Brain microvascular endothelial cell (primary cell): ENCODE measurements around the gene SYNGR1.
"Not testable (repeated sequence)": the region's sequence is repeated elsewhere in the genome, so short reads cannot be mapped to it uniquely, and the experiment has no call there.

Experiments
- DNase-seq: peaks from one replicate; pipeline ENCODE4 v3.0.0-alpha.2; 2020
- H3K27ac ChIP-seq: fragments of 250-450 bp; sonication (Bioruptor Pico); 2 replicates; pipeline ENCODE4 v1.5.1; 2020; ENCODE audit warnings: mild to moderate bottlenecking, moderate library complexity
- H3K27me3 ChIP-seq: fragments of 250-450 bp; sonication (Bioruptor Pico); replicated peaks from 2 replicates; pipeline ENCODE4 v1.5.1; 2020; ENCODE audit warnings: mild to moderate bottlenecking
- H3K36me3 ChIP-seq: fragments of 250-450 bp; sonication (Bioruptor Pico); replicated peaks from 2 replicates; pipeline ENCODE4 v1.5.1; 2020; ENCODE audit warnings: mild to moderate bottlenecking
- H3K4me3 ChIP-seq: 2 replicates; pipeline ENCODE4 v1.5.1; 2011; ENCODE audit warnings: low read depth, mild to moderate bottlenecking, control low read depth, low read length, moderate library complexity
- in situ Hi-C: cut with HindIII; loops from 2 replicates; pipeline ENCODE4 v1.10.0; 2017; ENCODE audit warnings: low sequenced_read_pairs, low pct_ligation_motif_present
- TF ChIP-seq, protein P1 (sequence below): IDR thresholded peaks from 2 replicates; pipeline ENCODE4 v1.5.1; 2011; ENCODE audit warnings: low read depth, mild to moderate bottlenecking, moderate library complexity, low read length, control low read depth, inconsistent platforms; ENCODE audit errors: missing control alignments

SYNGR1 gene

GRCh38 chr22:39409516-39410029 is 59.8 kb downstream of the SYNGR1 start:
- Histone ChIP-seq H3K27ac (no peak overlapping the region), H3K27me3 (no peaks in the 10 kb centered on the region), H3K4me3 (no peak overlapping the region), H3K36me3 (no peaks in the 10 kb centered on the region)
- in situ Hi-C loops = loop anchor here (25.0 kb wide), 1 partner anchor 103 kb away; the partner anchor contains the start of genes ATF4 and MIEF1
- TF ChIP-seq, protein P1, sequence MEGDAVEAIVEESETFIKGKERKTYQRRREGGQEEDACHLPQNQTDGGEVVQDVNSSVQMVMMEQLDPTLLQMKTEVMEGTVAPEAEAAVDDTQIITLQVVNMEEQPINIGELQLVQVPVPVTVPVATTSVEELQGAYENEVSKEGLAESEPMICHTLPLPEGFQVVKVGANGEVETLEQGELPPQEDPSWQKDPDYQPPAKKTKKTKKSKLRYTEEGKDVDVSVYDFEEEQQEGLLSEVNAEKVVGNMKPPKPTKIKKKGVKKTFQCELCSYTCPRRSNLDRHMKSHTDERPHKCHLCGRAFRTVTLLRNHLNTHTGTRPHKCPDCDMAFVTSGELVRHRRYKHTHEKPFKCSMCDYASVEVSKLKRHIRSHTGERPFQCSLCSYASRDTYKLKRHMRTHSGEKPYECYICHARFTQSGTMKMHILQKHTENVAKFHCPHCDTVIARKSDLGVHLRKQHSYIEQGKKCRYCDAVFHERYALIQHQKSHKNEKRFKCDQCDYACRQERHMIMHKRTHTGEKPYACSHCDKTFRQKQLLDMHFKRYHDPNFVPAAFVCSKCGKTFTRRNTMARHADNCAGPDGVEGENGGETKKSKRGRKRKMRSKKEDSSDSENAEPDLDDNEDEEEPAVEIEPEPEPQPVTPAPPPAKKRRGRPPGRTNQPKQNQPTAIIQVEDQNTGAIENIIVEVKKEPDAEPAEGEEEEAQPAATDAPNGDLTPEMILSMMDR = no peak
- no peak for DNase-seq

GRCh38 chr22:39410264-39410663 is 60.5 kb downstream of the SYNGR1 start:
- TF ChIP-seq, protein P1 = no peak
- in situ Hi-C loops = loop anchor here (25.0 kb wide), 1 partner anchor 102 kb away; the partner anchor contains the start of genes ATF4 and MIEF1
- no peaks in the 10 kb centered on the region for H3K27me3 ChIP-seq
- DNase-seq = no peak
- H3K27ac ChIP-seq = no peak overlapping the region
- H3K36me3 ChIP-seq = no peaks in the 10 kb centered on the region
- H3K4me3 ChIP-seq = no peak overlapping the region

GRCh38 chr22:39411828-39412365 is 62.1 kb downstream of the SYNGR1 start:
- not testable (repeated sequence) for H3K27ac ChIP-seq, DNase-seq, H3K4me3 ChIP-seq, H3K27me3 ChIP-seq
- H3K36me3 ChIP-seq = peaks cover 10% of the 10 kb centered on the region
- in situ Hi-C loops = loop anchor here (25.0 kb wide), 1 partner anchor 100 kb away; the partner anchor contains the start of genes ATF4 and MIEF1

GRCh38 chr22:39413204-39413603 is 63.4 kb downstream of the SYNGR1 start:
- not testable (repeated sequence) for DNase-seq, H3K4me3 ChIP-seq, H3K27ac ChIP-seq, H3K27me3 ChIP-seq
- H3K36me3 ChIP-seq = peaks cover 13% of the 10 kb centered on the region
- in situ Hi-C loops = loop anchor here (25.0 kb wide), 1 partner anchor 99 kb away; the partner anchor contains the start of genes ATF4 and MIEF1

- no peaks in the 10 kb centered on the region for H3K27me3 ChIP-seq
- TF ChIP-seq, protein P1 = no peak
- H3K27ac ChIP-seq = no peak overlapping the region
- H3K36me3 ChIP-seq = peaks cover 17% of the 10 kb centered on the region
- DNase-seq = no peak
- no peak overlapping the region for H3K4me3 ChIP-seq
- in situ Hi-C loops = loop anchor here (25.0 kb wide), 1 partner anchor 98 kb away; the partner anchor contains the start of genes ATF4 and MIEF1
Observed at GRCh38 chr22:39414377-39414776, 64.6 kb downstream of the SYNGR1 start.

DNA sequence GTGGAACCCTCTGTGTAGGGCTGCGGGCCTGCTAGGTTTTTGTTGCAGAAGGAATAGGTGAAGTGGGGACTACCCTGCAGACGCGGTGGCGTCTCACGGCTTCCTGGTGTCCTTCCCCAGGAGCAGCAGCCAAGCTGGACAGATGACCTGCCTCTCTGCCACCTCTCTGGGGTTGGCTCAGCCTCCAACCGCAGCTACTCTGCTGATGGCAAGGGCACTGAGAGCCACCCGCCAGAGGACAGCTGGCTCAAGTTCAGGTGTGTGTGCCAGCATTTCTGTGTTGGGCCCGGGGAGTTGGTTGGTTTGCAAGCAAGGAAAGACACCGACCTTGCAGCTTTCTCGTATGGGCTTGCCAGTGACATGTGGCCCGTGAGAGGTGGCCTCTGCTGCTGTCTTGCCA is 65.1 kb downstream of the SYNGR1 start:
- Histone ChIP-seq H3K27me3 (no peaks in the 10 kb centered on the region), H3K4me3 (no peak overlapping the region), H3K36me3 (peaks cover 20% of the 10 kb centered on the region), H3K27ac (no peak overlapping the region)
- TF ChIP-seq, protein P1 = no peak
- DNase-seq = no peak
- in situ Hi-C loops = loop anchor here (25.0 kb wide), 1 partner anchor 97 kb away; the partner anchor contains the start of genes ATF4 and MIEF1
